ENCODE data around the gene PIWIL4.

GRCh38 chr11:94655291-94655690 lies 88.1 kb downstream of the PIWIL4 start:
- TF ChIP-seq CTCF (conservative IDR thresholded peaks at IDR 0.05; ENCODE audit: low read length), result no peak
- TF ChIP-seq EZH2phosphoT487 (IDR thresholded peaks at IDR 0.05; ENCODE audit: borderline replicate concordance, low read depth, low read length), result no peak
